HepG2 (cell line): Measurements from ENCODE around the gene CEBPZOS. TPM values are rescaled to one million over a fixed set of nuclear protein-coding genes. Genes with fewer than 3 reads are reported as not detected.
A peak's percentile ranks its signal among the peaks of the same experiment; 100 is the strongest.

Experiments used
- DR1 ChIP-seq: sonication (generic); formaldehyde crosslinking; IDR thresholded peaks from 2 replicates; pipeline ENCODE4 v1.8.0; 2021; ENCODE audit warnings: mild to moderate bottlenecking, missing genetic modification reagents, inconsistent platforms
- ETV6 ChIP-seq: sonication (generic); formaldehyde crosslinking; conservative IDR thresholded peaks from 2 replicates; pipeline ENCODE4 v1.4.0; 2020; ENCODE audit warnings: missing genetic modification reagents
- KAT7 ChIP-seq: IDR thresholded peaks from 2 replicates; pipeline ENCODE4 v1.6.1; 2018; ENCODE audit warnings: borderline replicate concordance, missing compliant biosample characterization
- PAX8 ChIP-seq: sonication (generic); formaldehyde crosslinking; IDR thresholded peaks from 2 replicates; pipeline ENCODE4 v1.8.0; 2022; ENCODE audit warnings: mild to moderate bottlenecking, missing genetic modification reagents, borderline replicate concordance
- PHF20 ChIP-seq: sonication (generic); formaldehyde crosslinking; IDR thresholded peaks from 2 replicates; pipeline ENCODE4 v1.5.0; 2020; ENCODE audit warnings: mild to moderate bottlenecking, missing genetic modification reagents
- SUZ12 ChIP-seq: fragments of 150-350 bp; IDR thresholded peaks from 2 replicates; pipeline ENCODE4 v1.6.1; 2014; ENCODE audit warnings: low read depth, low read length
- ZNF224 ChIP-seq: sonication (generic); formaldehyde crosslinking; IDR thresholded peaks from 2 replicates; pipeline ENCODE4 v1.5.0; 2020; ENCODE audit warnings: mild to moderate bottlenecking, missing genetic modification reagents
- ZNF33B ChIP-seq: sonication (generic); formaldehyde crosslinking; IDR thresholded peaks from 2 replicates; pipeline ENCODE4 v1.5.1; 2020; ENCODE audit warnings: mild to moderate bottlenecking, missing genetic modification reagents
- ZNF383 ChIP-seq: sonication (generic); formaldehyde crosslinking; IDR thresholded peaks from 2 replicates; pipeline ENCODE4 v1.4.0; 2020; ENCODE audit warnings: missing genetic modification reagents, mild to moderate bottlenecking, borderline replicate concordance
- ZNF430 ChIP-seq: sonication (generic); formaldehyde crosslinking; IDR thresholded peaks from 2 replicates; pipeline ENCODE4 v1.9.0; 2021; ENCODE audit warnings: mild to moderate bottlenecking, missing genetic modification reagents
- ZNF431 ChIP-seq: sonication (generic); formaldehyde crosslinking; IDR thresholded peaks from 2 replicates; pipeline ENCODE4 v1.9.0; 2022; ENCODE audit warnings: missing genetic modification reagents, low read depth, mild to moderate bottlenecking, borderline replicate concordance
- ZNF460 ChIP-seq: sonication (generic); formaldehyde crosslinking; IDR thresholded peaks from 2 replicates; pipeline ENCODE4 v1.5.1; 2020; ENCODE audit warnings: missing genetic modification reagents, mild to moderate bottlenecking, borderline replicate concordance
- polyA plus RNA-seq, 8 experiments: library from polyadenylated mRNA; depleted of rRNA in 3 of 8; stranded (reverse) in 7 of 8; unstranded in 1 of 8; fragments of >200 nt; fragmentation: Illumina TruSeq in 4 of 8; extraction: Trizol in 4 of 8; gene quantifications; 2 replicates each; pipeline versions ENCODE4 v1.2.1 to v1.2.3, GENCODE V29; 2011 to 2016; ENCODE audit warnings: low read depth in 4 of 8, missing spikeins in 1 of 8, mixed read lengths in 1 of 8; ENCODE audit not compliant: insufficient read depth in 1 of 8
- total RNA-seq, 5 experiments: library from RNA; depleted of rRNA; stranded (reverse); fragments of >200 nt; fragmentation: Illumina TruSeq; extraction: Trizol; gene quantifications; 2 replicates each; pipeline ENCODE4 v1.2.3, GENCODE V29; 2016; ENCODE audit warnings: low read depth in 1 of 5
- TF ChIP-seq, protein P1 (sequence below): sonication (generic); formaldehyde crosslinking; IDR thresholded peaks from 2 replicates; pipeline ENCODE4 v1.4.0; 2020; ENCODE audit warnings: mild to moderate bottlenecking, missing genetic modification reagents
- TF ChIP-seq, protein P2 (sequence below): sonication (generic); formaldehyde crosslinking; IDR thresholded peaks from 2 replicates; pipeline ENCODE4 v1.5.0; 2020; ENCODE audit warnings: missing genetic modification reagents, mild to moderate bottlenecking, borderline replicate concordance
- TF ChIP-seq, protein P3 (sequence below): sonication (generic); formaldehyde crosslinking; conservative IDR thresholded peaks from 2 replicates; pipeline ENCODE4 v1.8.0; 2022; ENCODE audit warnings: missing genetic modification reagents
- TF ChIP-seq, protein P4 (sequence below): sonication (generic); formaldehyde crosslinking; IDR thresholded peaks from 2 replicates; pipeline ENCODE4 v1.5.0; 2020; ENCODE audit warnings: missing genetic modification reagents, mild to moderate bottlenecking, borderline replicate concordance

Gene CEBPZOS
- total and polyA plus RNA-seq, 2 of the 13 experiments (the other 11 are each of a cell fraction or from before 2014, with no cell fraction given) = 18.6 to 44.7 TPM

DNA sequence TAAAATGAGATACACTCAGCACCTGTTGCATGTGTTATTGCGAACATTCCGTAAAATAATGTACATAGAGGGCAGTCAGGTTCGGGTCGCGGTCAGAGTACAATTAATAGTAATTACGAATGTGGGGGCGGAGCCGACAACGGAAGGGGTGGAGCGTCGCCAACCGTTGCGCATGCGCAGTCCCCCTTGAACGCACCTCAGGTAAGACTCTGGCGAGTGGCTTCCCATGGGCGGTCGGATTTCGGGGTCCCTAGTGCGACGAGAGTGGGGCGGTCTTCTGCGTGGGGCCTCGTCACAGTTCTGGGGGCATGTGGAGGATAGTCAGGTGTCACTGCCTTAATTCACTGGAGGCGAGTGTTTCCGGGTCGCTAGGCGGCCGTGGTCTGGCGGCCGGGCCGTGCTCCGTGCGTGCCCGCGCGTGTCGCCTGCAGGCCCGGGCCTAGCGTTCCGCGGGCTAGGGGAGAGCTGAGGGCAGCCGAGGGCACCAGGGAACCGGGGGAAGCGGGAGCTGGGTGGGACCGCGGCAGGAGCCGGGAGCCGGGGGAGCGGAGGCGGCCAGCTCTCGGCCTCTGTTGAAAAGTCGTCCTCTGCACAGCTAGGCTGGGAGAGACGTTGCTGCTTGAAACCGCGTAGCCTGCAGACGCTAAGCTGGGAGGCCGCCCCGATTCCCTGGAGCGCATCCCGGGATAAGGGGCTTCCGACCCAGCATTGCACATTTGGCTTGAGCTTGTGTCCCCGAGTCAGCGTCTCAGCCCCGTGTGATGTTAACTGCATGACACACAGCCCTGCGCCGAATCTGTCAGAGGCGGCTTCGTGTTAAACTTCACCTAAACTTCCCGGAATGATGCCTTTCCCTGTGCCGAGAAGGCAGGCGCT, at the start of gene CEBPZOS (continued):
- TF ChIP-seq, protein P1, sequence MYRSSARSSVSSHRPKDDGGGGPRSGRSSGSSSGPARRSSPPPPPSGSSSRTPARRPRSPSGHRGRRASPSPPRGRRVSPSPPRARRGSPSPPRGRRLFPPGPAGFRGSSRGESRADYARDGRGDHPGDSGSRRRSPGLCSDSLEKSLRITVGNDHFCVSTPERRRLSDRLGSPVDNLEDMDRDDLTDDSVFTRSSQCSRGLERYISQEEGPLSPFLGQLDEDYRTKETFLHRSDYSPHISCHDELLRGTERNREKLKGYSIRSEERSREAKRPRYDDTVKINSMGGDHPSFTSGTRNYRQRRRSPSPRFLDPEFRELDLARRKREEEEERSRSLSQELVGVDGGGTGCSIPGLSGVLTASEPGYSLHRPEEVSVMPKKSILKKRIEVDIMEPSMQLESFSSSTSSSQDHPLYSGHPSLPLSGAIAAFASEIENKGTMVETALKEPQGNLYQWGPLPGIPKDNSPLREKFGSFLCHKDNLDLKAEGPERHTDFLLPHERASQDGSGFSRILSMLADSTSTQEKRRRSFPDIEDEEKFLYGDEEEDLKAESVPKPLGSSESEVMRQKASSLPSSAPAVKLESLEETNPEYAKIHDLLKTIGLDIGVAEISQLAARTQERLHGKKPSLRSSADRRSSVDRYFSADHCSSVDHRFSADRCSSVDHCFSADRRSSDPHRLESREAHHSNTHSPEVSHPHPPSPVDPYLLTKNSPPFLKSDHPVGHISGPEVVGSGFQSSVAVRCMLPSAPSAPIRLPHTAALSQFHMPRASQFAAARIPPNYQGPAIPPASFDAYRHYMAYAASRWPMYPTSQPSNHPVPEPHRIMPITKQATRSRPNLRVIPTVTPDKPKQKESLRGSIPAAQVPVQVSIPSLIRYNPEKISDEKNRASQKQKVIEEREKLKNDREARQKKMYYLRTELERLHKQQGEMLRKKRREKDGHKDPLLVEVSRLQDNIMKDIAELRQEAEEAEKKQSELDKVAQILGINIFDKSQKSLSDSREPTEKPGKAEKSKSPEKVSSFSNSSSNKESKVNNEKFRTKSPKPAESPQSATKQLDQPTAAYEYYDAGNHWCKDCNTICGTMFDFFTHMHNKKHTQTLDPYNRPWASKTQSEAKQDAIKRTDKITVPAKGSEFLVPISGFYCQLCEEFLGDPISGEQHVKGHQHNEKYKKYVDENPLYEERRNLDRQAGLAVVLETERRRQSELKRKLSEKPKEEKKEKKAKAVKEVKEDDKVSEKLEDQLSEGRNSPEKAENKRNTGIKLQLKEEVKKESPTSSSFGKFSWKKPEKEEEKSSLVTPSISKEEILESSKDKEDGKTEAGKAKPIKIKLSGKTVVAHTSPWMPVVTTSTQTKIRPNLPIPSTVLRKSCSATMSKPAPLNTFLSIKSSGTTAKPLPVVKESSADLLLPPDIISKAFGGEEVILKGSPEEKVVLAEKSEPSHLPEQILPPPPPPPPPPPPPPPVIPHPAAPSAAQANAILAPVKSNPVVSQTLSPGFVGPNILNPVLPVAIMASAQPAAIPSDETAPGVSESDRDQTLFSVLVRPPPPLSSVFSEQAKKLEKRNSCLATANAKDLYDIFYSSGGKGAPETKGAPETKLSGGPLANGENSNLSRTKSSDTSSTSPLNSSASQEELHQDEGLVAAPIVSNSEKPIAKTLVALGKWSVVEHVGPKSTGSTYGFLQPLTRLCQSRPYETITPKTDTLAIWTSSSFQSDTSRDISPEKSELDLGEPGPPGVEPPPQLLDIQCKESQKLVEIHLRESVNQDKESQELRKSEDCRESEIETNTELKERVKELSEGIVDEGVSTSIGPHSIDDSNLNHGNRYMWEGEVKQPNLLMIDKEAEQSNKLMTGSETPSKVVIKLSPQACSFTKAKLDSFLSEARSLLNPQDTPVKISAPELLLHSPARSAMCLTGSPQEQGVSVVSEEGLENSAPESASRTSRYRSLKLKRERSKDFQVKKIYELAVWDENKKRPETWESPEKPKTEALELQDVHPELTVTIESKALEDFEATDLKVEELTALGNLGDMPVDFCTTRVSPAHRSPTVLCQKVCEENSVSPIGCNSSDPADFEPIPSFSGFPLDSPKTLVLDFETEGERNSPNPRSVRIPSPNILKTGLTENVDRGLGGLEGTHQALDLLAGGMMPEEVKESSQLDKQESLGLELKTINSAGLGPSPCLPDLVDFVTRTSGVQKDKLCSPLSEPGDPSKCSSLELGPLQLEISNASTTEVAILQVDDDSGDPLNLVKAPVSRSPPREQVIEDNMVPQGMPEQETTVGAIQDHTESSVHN (CRISPR knock-in tag) = no peak
- TF ChIP-seq PAX8 (CRISPR knock-in tag) = peak; percentile 90; the same call in 1 of the 2 replicates
- TF ChIP-seq DR1 (CRISPR knock-in tag) = peak; percentile 75
- TF ChIP-seq PHF20 (CRISPR knock-in tag) = peak; percentile 90
- no peak for TF ChIP-seq ZNF383 (CRISPR knock-in tag)
- TF ChIP-seq KAT7 (CRISPR knock-in tag) = peak; percentile 100
- TF ChIP-seq, protein P2, sequence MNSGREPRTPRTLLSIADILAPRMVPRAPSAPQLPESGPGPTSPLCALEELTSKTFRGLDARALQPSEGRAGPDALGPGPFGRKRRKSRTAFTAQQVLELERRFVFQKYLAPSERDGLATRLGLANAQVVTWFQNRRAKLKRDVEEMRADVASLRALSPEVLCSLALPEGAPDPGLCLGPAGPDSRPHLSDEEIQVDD (CRISPR knock-in tag) = peak; percentile 84; the same call in 1 of the 2 replicates
- TF ChIP-seq ZNF431 (CRISPR knock-in tag) = peak; percentile 97
- TF ChIP-seq, protein P3, sequence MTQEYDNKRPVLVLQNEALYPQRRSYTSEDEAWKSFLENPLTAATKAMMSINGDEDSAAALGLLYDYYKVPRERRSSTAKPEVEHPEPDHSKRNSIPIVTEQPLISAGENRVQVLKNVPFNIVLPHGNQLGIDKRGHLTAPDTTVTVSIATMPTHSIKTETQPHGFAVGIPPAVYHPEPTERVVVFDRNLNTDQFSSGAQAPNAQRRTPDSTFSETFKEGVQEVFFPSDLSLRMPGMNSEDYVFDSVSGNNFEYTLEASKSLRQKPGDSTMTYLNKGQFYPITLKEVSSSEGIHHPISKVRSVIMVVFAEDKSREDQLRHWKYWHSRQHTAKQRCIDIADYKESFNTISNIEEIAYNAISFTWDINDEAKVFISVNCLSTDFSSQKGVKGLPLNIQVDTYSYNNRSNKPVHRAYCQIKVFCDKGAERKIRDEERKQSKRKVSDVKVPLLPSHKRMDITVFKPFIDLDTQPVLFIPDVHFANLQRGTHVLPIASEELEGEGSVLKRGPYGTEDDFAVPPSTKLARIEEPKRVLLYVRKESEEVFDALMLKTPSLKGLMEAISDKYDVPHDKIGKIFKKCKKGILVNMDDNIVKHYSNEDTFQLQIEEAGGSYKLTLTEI (CRISPR knock-in tag) = no peak
- TF ChIP-seq ZNF224 (CRISPR knock-in tag) = peak; percentile 81; the same call in 1 of the 2 replicates
- no peak for TF ChIP-seq SUZ12
- TF ChIP-seq, protein P4, sequence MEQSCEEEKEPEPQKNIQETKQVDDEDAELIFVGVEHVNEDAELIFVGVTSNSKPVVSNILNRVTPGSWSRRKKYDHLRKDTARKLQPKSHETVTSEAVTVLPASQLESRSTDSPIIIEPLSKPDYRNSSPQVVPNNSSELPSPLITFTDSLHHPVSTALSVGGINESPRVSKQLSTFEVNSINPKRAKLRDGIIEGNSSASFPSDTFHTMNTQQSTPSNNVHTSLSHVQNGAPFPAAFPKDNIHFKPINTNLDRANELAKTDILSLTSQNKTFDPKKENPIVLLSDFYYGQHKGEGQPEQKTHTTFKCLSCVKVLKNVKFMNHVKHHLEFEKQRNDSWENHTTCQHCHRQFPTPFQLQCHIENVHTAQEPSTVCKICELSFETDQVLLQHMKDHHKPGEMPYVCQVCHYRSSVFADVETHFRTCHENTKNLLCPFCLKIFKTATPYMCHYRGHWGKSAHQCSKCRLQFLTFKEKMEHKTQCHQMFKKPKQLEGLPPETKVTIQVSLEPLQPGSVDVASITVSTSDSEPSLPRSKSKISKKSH (CRISPR knock-in tag) = peak; percentile 99
- peak; percentile 35 for TF ChIP-seq ETV6 (CRISPR knock-in tag)
- peak; percentile 97 for TF ChIP-seq ZNF430 (CRISPR knock-in tag)
- peak; percentile 25; the same call in 1 of the 2 replicates for TF ChIP-seq ZNF460
- TF ChIP-seq ZNF33B (CRISPR knock-in tag) = peak; percentile 98
